WERI-Rb-1 (cell line): ENCODE measurements around the gene ENGASE.

Experiments
- DNase-seq: peaks from one replicate; pipeline ENCODE4 v3.0.0-alpha.2; 2020
- H3K27ac ChIP-seq: fragments of 250-450 bp; sonication (Bioruptor Pico); 2 replicates; pipeline ENCODE4 v1.5.1; 2020; ENCODE audit warnings: mild to moderate bottlenecking, moderate library complexity
- H3K27me3 ChIP-seq: fragments of 250-450 bp; sonication (Bioruptor Pico); 2 replicates; pipeline ENCODE4 v1.5.1; 2021; ENCODE audit warnings: mild to moderate bottlenecking, low read depth, moderate library complexity; ENCODE audit not compliant: insufficient read depth, severe bottlenecking
- H3K36me3 ChIP-seq: fragments of 250-450 bp; sonication (Bioruptor Pico); 2 replicates; pipeline ENCODE4 v1.5.1; 2020; ENCODE audit warnings: mild to moderate bottlenecking, moderate library complexity
- H3K4me3 ChIP-seq: 2 replicates; pipeline ENCODE4 v1.5.1; 2011; ENCODE audit warnings: low read depth, mild to moderate bottlenecking, control low read depth, low read length
- H3K9me3 ChIP-seq: fragments of 250-450 bp; sonication (Bioruptor Pico); 2 replicates; pipeline ENCODE4 v1.5.1; 2021; ENCODE audit warnings: mild to moderate bottlenecking, moderate library complexity; ENCODE audit not compliant: severe bottlenecking
- TF ChIP-seq, protein P1 (sequence below): IDR thresholded peaks from 2 replicates; pipeline ENCODE4 v1.5.1; 2011; ENCODE audit warnings: low read depth, mild to moderate bottlenecking, control low read depth, inconsistent platforms, low read length

Gene ENGASE

GRCh38 chr17:79133214-79133613, 58.6 kb downstream of the ENGASE start:
- Histone ChIP-seq H3K27me3 (no peaks in the 10 kb centered on the region), H3K4me3 (no peak overlapping the region), H3K27ac (peak overlapping the region; percentile 87), H3K9me3 (peaks cover 3% of the 10 kb centered on the region), H3K36me3 (peaks cover 11% of the 10 kb centered on the region)
- TF ChIP-seq, protein P1, sequence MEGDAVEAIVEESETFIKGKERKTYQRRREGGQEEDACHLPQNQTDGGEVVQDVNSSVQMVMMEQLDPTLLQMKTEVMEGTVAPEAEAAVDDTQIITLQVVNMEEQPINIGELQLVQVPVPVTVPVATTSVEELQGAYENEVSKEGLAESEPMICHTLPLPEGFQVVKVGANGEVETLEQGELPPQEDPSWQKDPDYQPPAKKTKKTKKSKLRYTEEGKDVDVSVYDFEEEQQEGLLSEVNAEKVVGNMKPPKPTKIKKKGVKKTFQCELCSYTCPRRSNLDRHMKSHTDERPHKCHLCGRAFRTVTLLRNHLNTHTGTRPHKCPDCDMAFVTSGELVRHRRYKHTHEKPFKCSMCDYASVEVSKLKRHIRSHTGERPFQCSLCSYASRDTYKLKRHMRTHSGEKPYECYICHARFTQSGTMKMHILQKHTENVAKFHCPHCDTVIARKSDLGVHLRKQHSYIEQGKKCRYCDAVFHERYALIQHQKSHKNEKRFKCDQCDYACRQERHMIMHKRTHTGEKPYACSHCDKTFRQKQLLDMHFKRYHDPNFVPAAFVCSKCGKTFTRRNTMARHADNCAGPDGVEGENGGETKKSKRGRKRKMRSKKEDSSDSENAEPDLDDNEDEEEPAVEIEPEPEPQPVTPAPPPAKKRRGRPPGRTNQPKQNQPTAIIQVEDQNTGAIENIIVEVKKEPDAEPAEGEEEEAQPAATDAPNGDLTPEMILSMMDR = no peak
- DNase-seq = no peak

GRCh38 chr17:79133985-79134384, 59.4 kb downstream of the ENGASE start:
- TF ChIP-seq, protein P1 = no peak
- H3K9me3 ChIP-seq = peaks cover 3% of the 10 kb centered on the region
- H3K27ac ChIP-seq = no peak overlapping the region
- H3K36me3 ChIP-seq = peaks cover 9% of the 10 kb centered on the region
- no peak overlapping the region for H3K4me3 ChIP-seq
- DNase-seq = no peak
- no peaks in the 10 kb centered on the region for H3K27me3 ChIP-seq

GRCh38 chr17:79135011-79135410, 60.4 kb downstream of the ENGASE start:
- Histone ChIP-seq H3K36me3 (peaks cover 5% of the 10 kb centered on the region), H3K4me3 (no peak overlapping the region), H3K27ac (peak overlapping the region; percentile 54), H3K27me3 (no peaks in the 10 kb centered on the region), H3K9me3 (no peaks in the 10 kb centered on the region)
- TF ChIP-seq, protein P1 = no peak
- DNase-seq = no peak

DNA sequence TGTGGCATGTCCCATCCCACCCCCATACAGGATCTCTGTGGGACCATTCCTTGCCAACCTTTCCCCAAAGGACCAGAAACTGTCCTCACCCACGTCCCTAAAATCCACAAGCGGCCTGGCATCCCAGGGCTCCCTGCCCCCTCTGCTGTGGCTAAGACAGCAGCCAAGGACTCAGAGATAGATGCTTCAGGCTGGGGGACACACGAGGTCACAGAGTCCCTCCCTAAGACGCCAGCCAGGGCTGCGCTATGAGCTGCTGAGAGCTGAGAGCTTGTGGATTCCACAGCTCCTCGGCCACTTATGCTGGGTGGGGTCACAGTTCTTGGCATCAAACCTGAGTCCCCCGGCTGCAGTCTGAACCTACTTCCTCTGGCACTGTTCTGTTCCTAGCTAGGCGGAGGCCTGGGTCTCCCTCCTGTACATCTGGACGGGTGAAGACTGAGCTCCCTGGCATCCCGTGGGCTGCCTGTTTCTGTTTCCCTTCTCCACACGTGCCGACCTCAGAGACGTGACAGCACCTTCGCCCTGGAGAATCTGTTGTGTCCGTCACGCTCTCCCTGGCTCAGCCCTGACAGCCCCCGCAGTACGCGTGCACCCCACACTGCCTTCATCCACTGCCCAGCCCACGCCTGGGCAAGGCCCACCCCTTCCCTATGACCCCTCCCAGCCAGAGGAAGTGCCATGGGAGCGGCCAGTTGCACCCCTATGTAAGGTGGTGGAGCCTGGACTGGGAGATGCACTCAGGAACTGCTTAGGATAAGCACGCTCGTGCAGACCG, 61.2 kb downstream of the ENGASE start:
- TF ChIP-seq, protein P1 = no peak
- Histone ChIP-seq H3K27ac (peak overlapping the region; percentile 54), H3K36me3 (peaks cover 5% of the 10 kb centered on the region)

More for the DNA sequence above, 61.2 kb downstream of the ENGASE start:
- Histone ChIP-seq H3K4me3 (no peak overlapping the region), H3K27me3 (no peaks in the 10 kb centered on the region), H3K9me3 (no peaks in the 10 kb centered on the region)
- peak; percentile 78 for DNase-seq
